HG03378 (cell line): ENCODE results near the gene CD300LF.

Experiments
- ATAC-seq: cut with Tn5 transposase; IDR thresholded peaks from one replicate; pipeline ENCODE4 v1.9.1; 2021; ENCODE audit warnings: mild to moderate bottlenecking, moderate library complexity; ENCODE audit not compliant: unreplicated experiment

Gene CD300LF

DNA sequence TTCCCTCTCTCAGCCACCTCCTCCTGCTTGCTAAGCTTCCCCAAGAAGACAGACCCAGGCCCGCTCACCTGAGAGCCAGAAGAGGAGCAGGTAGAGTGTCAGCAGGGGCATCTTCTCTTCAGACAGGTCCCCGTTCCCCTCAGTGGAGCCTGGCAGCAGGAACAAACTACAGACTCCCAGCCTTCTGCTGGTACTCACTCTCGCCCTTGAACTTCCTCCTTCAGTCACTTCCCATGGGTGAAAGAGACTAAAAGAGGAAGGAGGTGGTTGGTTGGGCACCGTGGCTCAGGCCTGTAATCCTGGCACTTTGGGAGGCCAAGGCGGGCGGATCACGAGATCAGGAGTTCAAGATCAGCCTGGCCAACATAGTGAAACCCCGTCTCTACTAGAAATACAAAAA is at the start of gene CD300LF:
Gene CD300LF, minus strand, starts transcription at position 168 of the 400 bp plus-strand sequence. Its CDS starts 57 bp downstream, at position 111.
- ATAC-seq = no peak

DNA sequence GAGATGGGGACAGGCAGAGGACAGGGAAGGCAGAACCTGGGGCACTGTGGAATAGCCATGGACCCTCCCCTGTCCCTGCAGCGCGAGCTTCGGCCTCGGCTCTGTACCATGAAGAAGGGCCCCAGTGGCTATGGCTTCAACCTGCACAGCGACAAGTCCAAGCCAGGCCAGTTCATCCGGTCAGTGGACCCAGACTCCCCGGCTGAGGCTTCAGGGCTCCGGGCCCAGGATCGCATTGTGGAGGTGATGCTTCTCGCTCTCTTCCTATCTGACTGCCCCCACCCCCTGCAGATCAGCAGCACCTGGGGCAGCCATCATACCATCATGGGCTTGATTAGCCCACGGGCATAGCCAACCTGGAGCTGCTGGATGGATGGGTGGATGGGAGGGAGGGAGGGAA is 49.2 kb upstream of the CD300LF start:
- no peak for ATAC-seq

- ATAC-seq = no peak
Measured at GRCh38 chr17:74761419-74761818, 48.7 kb upstream of the CD300LF start.

DNA sequence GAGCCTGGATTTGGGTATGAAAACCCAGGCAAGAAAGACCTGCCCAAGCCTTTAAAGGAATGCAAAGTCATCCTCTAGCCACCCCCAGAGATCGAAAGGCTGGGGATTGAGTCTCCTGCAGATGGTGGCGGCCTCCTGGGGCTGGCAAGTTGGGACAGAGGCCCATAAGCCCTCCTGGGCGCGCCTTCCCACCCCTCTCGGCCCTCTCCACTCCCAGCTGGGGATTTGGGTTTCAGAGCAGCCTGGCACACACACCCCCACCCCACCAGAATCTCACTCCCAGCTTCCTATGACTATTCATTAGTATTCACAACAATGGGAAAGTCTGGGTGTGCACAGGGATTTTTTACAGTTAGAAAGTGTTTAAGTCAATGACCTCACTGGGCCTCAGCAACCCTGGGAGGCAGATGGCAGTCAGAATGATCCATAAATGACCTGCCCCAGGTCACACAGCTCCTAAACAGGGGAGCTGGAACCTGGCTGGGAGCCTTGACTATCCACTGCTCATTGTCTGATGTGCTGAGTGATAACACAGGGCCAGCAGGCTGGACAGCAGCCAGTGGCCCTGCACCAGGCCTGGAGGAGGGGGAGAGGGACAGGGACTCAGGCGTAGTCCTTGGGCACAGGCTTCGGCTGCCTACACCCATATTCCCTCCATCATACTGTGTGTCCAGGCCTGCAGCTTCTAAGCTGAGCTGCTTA is 47.8 kb upstream of the CD300LF start:
- ATAC-seq = no peak

GRCh38 chr17:74759941-74760340 is 47.2 kb upstream of the CD300LF start:
- no peak for ATAC-seq

DNA sequence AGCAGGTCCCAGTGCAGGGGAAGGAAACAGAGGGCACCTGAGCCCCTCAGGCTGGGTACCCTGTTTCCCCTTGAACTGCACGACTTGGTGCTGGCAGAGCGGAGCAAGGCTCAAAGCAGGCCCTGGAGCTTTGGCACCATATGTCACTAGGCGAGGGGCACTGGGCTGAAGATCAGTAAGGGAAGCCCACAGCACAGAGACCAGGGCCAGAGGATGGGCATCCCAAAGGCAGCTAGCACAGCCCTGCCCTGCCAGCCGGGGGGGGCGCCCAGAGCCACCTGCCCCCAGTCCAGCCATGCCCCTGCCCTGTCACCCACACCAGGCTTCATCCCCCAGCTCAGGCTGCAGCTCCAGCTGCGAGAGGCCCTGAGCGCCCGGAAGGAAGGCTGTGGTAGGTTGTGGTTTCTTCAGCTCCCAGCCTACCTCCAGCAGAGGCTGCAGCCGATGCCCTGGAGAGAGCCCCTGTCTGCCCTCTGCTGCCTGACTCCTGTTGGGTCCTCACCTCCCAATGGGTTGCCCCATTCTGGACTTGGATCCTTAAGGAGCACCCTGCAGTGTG is 46.6 kb upstream of the CD300LF start:
- ATAC-seq = no peak

- ATAC-seq = no peak
Measured at GRCh38 chr17:74758848-74759168, 46.1 kb upstream of the CD300LF start.

DNA sequence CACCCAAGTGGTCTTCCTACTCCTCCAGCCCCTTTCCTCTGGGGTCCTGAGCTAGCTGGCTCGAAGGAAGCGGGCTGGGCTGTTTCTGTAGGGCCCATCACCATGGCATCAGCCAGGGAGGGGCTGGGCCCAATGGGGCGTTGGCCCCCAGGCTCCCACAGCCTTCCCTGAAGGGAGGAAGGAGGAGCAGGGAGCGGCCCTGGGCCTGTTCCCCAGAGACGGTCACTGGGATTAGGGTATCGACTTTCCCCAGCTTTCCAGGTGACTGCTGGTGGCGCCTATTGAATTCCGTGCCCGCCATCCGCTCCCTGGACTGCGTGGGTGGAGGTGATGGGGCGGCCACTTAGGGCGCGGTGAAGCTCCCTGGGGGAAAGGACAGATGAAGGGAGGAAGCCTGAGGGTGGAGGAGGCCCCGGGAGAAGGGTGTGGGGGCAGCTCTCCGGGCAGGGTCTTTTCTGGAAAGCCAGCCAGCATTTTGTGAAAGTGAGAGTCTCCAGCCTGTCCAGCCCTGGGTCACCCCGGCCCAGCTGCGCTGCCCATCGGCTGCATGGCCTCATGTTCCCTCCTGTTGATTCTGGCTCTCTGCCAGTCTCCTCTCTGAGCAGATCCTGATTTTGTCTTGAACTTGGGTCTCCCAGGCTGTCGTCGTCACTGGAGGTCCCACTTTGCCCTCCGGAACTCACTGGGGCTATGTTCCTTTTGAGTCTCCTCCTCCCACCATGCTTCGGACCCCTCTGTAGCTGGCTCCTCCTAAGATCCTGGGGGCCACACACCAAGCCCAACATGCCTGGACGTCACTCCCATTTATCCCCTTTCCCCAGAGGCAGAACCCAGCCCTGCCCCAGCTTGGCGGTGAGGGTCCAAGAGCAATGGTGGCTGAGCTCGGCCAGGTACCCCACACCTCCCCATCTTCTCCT is 45.5 kb upstream of the CD300LF start:
- no peak for ATAC-seq

- ATAC-seq = no peak
Measured at GRCh38 chr17:74757502-74757901, 44.8 kb upstream of the CD300LF start.

DNA sequence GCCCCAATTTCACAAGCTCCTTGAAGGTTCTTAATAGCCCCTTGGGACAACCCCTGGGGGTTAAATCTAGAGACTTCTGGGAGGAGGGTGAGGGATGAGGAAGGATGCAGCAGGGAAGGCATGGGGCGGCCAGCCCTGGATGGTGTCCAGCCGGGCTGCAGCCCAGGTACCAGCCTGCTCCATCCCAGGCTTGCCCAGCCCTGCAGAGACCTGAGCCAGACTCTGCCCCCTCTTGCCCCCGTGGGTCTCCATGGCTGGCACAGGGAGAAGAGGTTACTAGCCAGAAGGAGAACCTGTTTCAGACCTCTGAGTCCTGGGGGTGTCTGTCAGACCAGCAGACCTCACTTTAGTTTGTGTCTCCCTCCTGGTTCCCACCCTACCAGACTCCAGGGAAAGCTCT is 44.2 kb upstream of the CD300LF start:
- no peak for ATAC-seq

DNA sequence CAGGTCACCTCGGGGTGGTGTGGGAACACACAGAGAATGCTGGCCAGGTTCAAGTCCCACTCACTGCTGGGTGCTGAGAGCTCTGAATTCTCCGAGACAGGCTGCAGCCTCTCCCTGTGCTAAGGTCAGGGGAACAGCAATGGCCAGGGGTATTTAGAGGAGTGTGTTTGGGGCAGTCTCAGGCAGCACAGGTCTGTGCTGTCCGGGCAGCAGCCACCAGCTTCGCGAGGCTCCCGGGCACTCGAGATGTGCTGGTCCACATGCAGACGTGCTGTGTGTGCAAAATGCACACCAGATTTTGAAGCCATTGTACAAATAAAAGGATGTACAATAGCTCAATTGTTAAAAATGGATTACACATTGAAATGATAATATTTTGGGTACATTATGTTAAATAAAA is 42.8 kb upstream of the CD300LF start:
- no peak for ATAC-seq

- no peak for ATAC-seq
Measured at GRCh38 chr17:74754832-74755231, 42.1 kb upstream of the CD300LF start.

DNA sequence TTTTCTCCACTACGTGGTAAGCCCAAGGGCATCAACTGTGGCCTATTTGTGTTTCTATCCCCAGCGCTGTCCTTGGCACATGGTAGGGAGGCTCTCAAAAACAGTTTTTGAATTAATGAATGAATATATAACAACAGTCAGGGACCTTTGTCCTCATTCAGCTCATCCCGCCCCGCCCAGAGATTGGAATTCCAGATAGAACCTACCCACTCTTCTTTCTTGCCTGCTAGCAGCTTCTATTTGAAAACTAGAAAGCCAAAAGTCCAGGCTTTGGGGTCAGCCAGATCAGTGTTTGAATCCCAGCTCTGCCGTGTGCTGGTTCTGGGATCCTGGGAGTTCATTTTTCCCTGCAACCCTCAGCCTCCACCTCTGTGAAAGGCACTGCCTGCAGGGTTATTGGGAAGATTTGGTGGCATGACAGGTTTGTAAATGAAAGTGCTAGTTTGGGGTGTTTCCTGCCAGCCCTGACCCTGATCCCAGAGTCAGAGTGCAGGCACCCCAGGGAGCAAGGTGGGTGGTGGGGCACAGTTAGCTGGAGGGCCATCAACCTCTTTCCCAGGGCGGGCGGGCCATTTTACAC is 40.2 kb upstream of the CD300LF start:
- no peak for ATAC-seq

GRCh38 chr17:74752415-74752814 is 39.7 kb upstream of the CD300LF start:
- ATAC-seq = no peak

DNA sequence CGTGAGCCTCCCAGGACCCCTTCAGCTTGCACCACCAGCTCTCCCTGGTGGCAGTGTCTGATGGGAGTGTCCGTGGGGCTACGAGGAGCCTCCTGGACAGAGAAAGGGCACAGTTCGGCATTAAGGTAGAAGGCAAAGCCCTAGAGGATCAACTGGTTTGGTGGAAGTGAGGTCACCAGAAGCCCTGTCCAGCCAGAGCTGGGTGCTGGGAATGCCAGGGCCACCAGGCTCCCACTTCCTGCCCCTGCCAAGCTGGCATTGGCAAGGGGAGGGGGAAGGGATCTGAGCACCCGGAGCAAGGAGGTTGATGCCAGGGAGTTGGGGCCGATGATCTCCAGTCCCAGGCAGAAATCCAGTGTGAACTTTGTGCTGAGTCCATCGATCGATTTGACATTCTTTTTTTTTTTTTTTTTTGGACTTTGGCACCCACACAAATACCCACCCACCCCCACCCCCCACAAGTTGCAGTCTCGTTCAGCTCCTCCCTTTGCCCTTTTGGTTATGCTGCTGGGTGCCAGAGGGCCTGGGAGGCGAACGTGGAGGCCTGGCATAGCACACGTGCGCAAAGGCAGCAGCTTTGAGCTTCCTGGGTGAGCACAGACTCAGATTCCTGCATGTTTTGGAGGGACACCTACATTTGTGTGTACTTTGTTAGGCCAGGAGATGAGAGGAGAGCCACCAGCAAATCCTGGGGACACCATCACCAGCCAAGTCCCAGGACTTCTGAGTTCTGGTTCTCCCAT is 37.8 kb upstream of the CD300LF start:
- no peak for ATAC-seq

DNA sequence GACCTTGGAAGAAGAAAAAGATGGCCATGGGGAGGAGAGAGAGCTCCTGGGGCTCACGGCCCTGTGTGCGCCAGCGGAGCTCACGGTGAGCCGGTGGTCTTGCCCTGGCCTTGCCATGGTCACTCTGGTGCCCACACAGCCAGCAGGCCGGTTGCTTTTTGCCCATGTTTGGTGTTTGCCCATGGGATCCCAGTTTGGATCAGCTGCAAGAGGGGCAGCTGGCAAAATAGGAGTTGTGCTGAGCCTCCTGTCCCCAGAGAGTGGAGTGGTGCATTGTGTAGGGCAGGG is 37.3 kb upstream of the CD300LF start:
- ATAC-seq = no peak

DNA sequence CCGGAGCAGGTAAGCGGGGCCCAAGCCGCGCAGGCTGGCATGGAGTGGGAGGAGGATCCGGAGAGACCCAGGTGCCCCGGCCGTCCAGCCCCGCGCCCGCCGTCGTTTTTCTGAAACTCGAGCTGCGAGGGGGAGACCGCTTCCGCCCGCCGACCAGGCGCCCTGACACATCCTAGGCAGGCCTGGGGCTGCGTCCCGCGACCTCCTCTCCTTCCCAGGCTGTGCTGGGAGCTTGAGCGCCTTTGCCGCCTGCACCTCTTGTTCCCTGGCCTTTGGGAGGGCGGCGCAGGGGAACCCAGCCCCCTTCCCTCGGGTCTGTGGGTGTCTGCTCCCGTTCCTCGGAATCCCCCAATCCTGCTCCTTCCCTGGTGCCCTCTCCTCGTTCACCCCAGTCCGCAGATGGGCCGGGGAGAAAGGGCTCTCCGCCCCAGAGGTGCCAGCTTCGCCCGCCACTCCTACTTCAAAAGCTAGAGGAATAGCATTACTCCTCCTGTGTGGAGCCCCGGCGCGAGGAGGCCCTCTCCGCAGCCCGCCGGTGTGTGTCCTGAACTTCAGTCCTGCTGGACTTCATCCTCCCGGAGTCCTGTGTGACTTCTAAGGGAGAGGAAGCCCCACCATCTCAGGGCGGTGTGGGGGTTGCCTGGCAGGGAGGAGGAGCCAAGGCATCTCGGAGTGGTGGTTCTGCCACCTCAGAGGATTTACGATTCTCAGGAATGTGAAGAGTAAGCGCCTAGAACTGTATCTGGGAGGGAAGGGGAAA is 36.7 kb upstream of the CD300LF start:
- peak; percentile 3 for ATAC-seq

GRCh38 chr17:74748529-74749278 is 36.0 kb upstream of the CD300LF start, which contains the start of gene NHERF1:
TSS of gene NHERF1 (plus strand) at chr17:74748628. CDS start at chr17:74748847, 219 bp downstream.
- ATAC-seq = peak; percentile 49

- ATAC-seq = no peak
Measured at GRCh38 chr17:74748279-74748528, 35.5 kb upstream of the CD300LF start.

DNA sequence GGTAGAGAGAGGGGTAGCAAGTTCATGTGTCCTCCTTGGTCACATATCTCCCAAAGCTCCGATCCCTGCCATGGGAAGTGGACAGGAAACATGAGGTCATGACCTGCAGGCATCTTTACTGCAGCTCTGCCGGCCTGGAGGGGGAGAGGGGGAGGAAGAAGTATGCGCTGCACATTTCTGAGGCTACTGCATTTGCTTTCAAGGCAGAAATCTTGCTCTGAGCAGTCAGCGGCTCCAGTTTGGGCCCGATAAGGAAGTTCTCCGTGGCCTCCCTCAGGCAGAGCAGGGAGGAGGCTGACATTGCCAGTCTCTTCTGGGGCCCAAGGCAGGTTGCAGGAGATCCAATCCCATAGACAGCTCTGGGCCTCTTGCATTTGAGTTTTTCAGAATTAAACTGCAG is 34.2 kb upstream of the CD300LF start:
- no peak for ATAC-seq
